IMR-90 (cell line): ENCODE results near the gene USP10. TPM values are rescaled to one million over a fixed set of nuclear protein-coding genes. Genes with fewer than 3 reads are reported as not detected.
A peak's percentile ranks its signal among the peaks of the same experiment; 100 is the strongest.

ENCODE experiments used
- ATAC-seq: fragments of 200-7000 bp; cut with Tn5 transposase; 2 replicates; pipeline ENCODE4 v1.9.1; 2020; ENCODE audit warnings: low read depth, mild to moderate bottlenecking, moderate library complexity
- BruUV-seq: library from RNA; stranded (reverse); fragments of 400-500 nt; replicated peaks from 2 replicates; lab custom pipeline; 2021; lab: Mats Ljungman, UMichigan
- CTCF ChIA-PET: fragments of 300-600 bp; formaldehyde crosslinking; extraction: SDS; loops from one replicate; lab custom pipeline; 2021; ENCODE audit warnings: antibody characterized with exemption; lab: Yijun Ruan, JAX
- POLR2A ChIA-PET: fragments of 300-600 bp; sonication (Branson Sonifier 250); formaldehyde crosslinking; loops from one replicate; lab custom pipeline; 2022; ENCODE audit warnings: antibody characterized with exemption; ENCODE audit not compliant: unreplicated experiment; lab: Charles Lee
- DNase-seq: peaks from one replicate; pipeline ENCODE4 v3.0.0; 2013
- H2AFZ ChIP-seq: replicated peaks from 2 replicates; pipeline ENCODE3; 2013; ENCODE audit warnings: low read length, mild to moderate bottlenecking; ENCODE audit not compliant: poor library complexity
- H2AK5ac ChIP-seq: 2 replicates; pipeline ENCODE4 v1.6.1; 2013; ENCODE audit warnings: low read depth, low read length, inconsistent platforms
- H2AK9ac ChIP-seq: replicated peaks from 2 replicates; pipeline ENCODE3; 2013; ENCODE audit warnings: mild to moderate bottlenecking, low read depth, low read length, moderate library complexity; ENCODE audit not compliant: poor library complexity
- H2BK120ac ChIP-seq: 2 replicates; pipeline ENCODE4 v1.6.1; 2013; ENCODE audit warnings: low read depth, low read length, inconsistent platforms
- H2BK15ac ChIP-seq: 3 replicates; pipeline ENCODE4 v1.6.1; 2013; ENCODE audit warnings: low read depth, low read length, inconsistent platforms
- H2BK20ac ChIP-seq: 2 replicates; pipeline ENCODE4 v1.6.1; 2013; ENCODE audit warnings: low read depth, mild to moderate bottlenecking, inconsistent platforms, low read length, moderate library complexity
- H2BK5ac ChIP-seq: 2 replicates; pipeline ENCODE4 v1.6.1; 2013; ENCODE audit warnings: mild to moderate bottlenecking, low read depth, low read length, inconsistent platforms; ENCODE audit not compliant: poor library complexity, severe bottlenecking
- H3K14ac ChIP-seq: replicated peaks from 2 replicates; pipeline ENCODE4 v1.6.1; 2013; ENCODE audit warnings: low read depth, low read length, inconsistent platforms
- H3K18ac ChIP-seq: 2 replicates; pipeline ENCODE4 v1.6.1; 2013; ENCODE audit warnings: low read depth, low read length, control low read depth
- H3K23ac ChIP-seq: 2 replicates; pipeline ENCODE4 v1.6.1; 2013; ENCODE audit warnings: low read depth, low read length, inconsistent platforms
- H3K27ac ChIP-seq: 2 replicates; pipeline ENCODE4 v1.5.1; 2013; ENCODE audit warnings: mild to moderate bottlenecking, control low read depth, low read length; ENCODE audit not compliant: insufficient read depth
- H3K27me3 ChIP-seq: 2 replicates; pipeline ENCODE4 v1.6.1; 2013; ENCODE audit warnings: low read length; ENCODE audit not compliant: control insufficient read depth, insufficient read depth
- H3K36me3 ChIP-seq: 2 replicates; pipeline ENCODE4 v1.6.1; 2013; ENCODE audit warnings: low read length, mixed read lengths; ENCODE audit not compliant: control insufficient read depth, insufficient read depth
- H3K4ac ChIP-seq: 2 replicates; pipeline ENCODE4 v1.6.1; 2013; ENCODE audit warnings: low read depth, low read length, inconsistent platforms
- H3K4me1 ChIP-seq: 2 replicates; pipeline ENCODE4 v1.6.1; 2013; ENCODE audit warnings: low read length, mixed read lengths; ENCODE audit not compliant: control insufficient read depth, insufficient read depth
- H3K4me2 ChIP-seq: 2 replicates; pipeline ENCODE4 v1.6.1; 2013; ENCODE audit warnings: low read depth, mild to moderate bottlenecking, control low read depth, low read length, moderate library complexity
- H3K4me3 ChIP-seq: 2 replicates; pipeline ENCODE4 v1.5.1; 2013; ENCODE audit warnings: low read depth, mild to moderate bottlenecking, control low read depth, low read length, moderate library complexity; ENCODE audit not compliant: insufficient read depth
- H3K56ac ChIP-seq: 2 replicates; pipeline ENCODE4 v1.6.1; 2013; ENCODE audit warnings: low read length, inconsistent platforms; ENCODE audit not compliant: insufficient read depth; ENCODE audit errors: extremely low read depth
- H3K79me1 ChIP-seq, 2 experiments: 2 replicates each; pipeline ENCODE4 v1.6.1; 2013; ENCODE audit warnings: low read length in 2 of 2, inconsistent platforms in 1 of 2, low read depth in 1 of 2
- H3K9ac ChIP-seq: 2 replicates; pipeline ENCODE4 v1.6.1; 2013; ENCODE audit warnings: low read depth, low read length, control low read depth
- H3K9me1 ChIP-seq: 2 replicates; pipeline ENCODE4 v1.6.1; 2013; ENCODE audit warnings: low read length, inconsistent platforms; ENCODE audit not compliant: insufficient read depth
- H3K9me3 ChIP-seq: 2 replicates; pipeline ENCODE4 v1.6.1; 2013; ENCODE audit warnings: low read length; ENCODE audit not compliant: control insufficient read depth, insufficient read depth
- H4K20me1 ChIP-seq: 2 replicates; pipeline ENCODE4 v1.6.1; 2013; ENCODE audit warnings: low read length, inconsistent platforms; ENCODE audit not compliant: insufficient read depth
- H4K5ac ChIP-seq: 2 replicates; pipeline ENCODE4 v1.6.1; 2013; ENCODE audit warnings: mild to moderate bottlenecking, low read depth, low read length, control low read depth
- H4K8ac ChIP-seq, 2 experiments: 2 replicates each; pipeline ENCODE4 v1.6.1; 2013; ENCODE audit warnings: low read depth in 2 of 2, low read length in 2 of 2, control low read depth in 1 of 2, inconsistent platforms in 1 of 2
- H4K91ac ChIP-seq: 2 replicates; pipeline ENCODE4 v1.6.1; 2013; ENCODE audit warnings: low read depth, low read length, inconsistent platforms; ENCODE audit not compliant: insufficient read depth
- BHLHE40 ChIP-seq: fragments of 150-350 bp; IDR thresholded peaks from 2 replicates; pipeline ENCODE4 v1.6.1; 2016; ENCODE audit warnings: mild to moderate bottlenecking, low read depth, low read length
- CEBPB ChIP-seq: IDR thresholded peaks from 2 replicates; pipeline ENCODE4 v1.6.1; 2012; ENCODE audit warnings: low read depth, low read length, improper control_type of control experiment
- CHD1 ChIP-seq: IDR thresholded peaks from 2 replicates; pipeline ENCODE4 v1.6.1; 2012; ENCODE audit warnings: low read depth, low read length, improper control_type of control experiment
- CTCF ChIP-seq: conservative IDR thresholded peaks from 2 replicates; pipeline ENCODE4 v1.5.1; 2012; ENCODE audit warnings: mild to moderate bottlenecking, low read depth, low read length, improper control_type of control experiment
- ELK1 ChIP-seq: fragments of 150-350 bp; IDR thresholded peaks from 2 replicates; pipeline ENCODE4 v1.6.1; 2016; ENCODE audit warnings: low read depth, mild to moderate bottlenecking, low read length, moderate library complexity, borderline replicate concordance
- FOS ChIP-seq: fragments of 150-350 bp; IDR thresholded peaks from 2 replicates; pipeline ENCODE4 v1.6.1; 2016; ENCODE audit warnings: low read depth, low read length
- MAFK ChIP-seq: IDR thresholded peaks from 2 replicates; pipeline ENCODE4 v1.6.1; 2012; ENCODE audit warnings: low read depth, low read length, improper control_type of control experiment
- MAZ ChIP-seq: IDR thresholded peaks from 2 replicates; pipeline ENCODE4 v1.6.1; 2012; ENCODE audit warnings: low read depth, mild to moderate bottlenecking, low read length, improper control_type of control experiment, moderate library complexity, borderline replicate concordance
- MXI1 ChIP-seq: IDR thresholded peaks from 2 replicates; pipeline ENCODE4 v1.6.1; 2012; ENCODE audit warnings: low read depth, mild to moderate bottlenecking, low read length, moderate library complexity, borderline replicate concordance
- NFE2L2 ChIP-seq: fragments of 150-350 bp; IDR thresholded peaks from 2 replicates; pipeline ENCODE4 v1.6.1; 2016; ENCODE audit warnings: low read depth, mild to moderate bottlenecking, low read length
- POLR2A ChIP-seq: IDR thresholded peaks from 2 replicates; pipeline ENCODE4 v1.6.1; 2012; ENCODE audit warnings: mild to moderate bottlenecking, low read depth, low read length
- RAD21 ChIP-seq: IDR thresholded peaks from 2 replicates; pipeline ENCODE4 v1.6.1; 2012; ENCODE audit warnings: low read length, improper control_type of control experiment
- RCOR1 ChIP-seq: IDR thresholded peaks from 2 replicates; pipeline ENCODE4 v1.6.1; 2012; ENCODE audit warnings: mild to moderate bottlenecking, low read length, improper control_type of control experiment; ENCODE audit not compliant: insufficient replicate concordance
- RFX5 ChIP-seq: IDR thresholded peaks from 2 replicates; pipeline ENCODE4 v1.8.0; 2012; ENCODE audit warnings: low read depth, mild to moderate bottlenecking, low read length, moderate library complexity
- SMC3 ChIP-seq: fragments of 150-350 bp; IDR thresholded peaks from 2 replicates; pipeline ENCODE4 v1.6.1; 2016; ENCODE audit warnings: low read depth, mild to moderate bottlenecking, antibody characterized with exemption, low read length, moderate library complexity
- USF2 ChIP-seq: fragments of 150-350 bp; IDR thresholded peaks from 2 replicates; pipeline ENCODE4 v1.6.1; 2017; ENCODE audit warnings: mild to moderate bottlenecking, antibody characterized with exemption, low read length, low read depth
- WGBS, 2 experiments: methylation state at CpG; one replicate each; pipeline versions ENCODE4 v1.1.5 to v1.1.7; 2013; ENCODE audit warnings: missing lambda C conversion rate in 2 of 2; ENCODE audit not compliant: insufficient read length in 1 of 2; ENCODE audit errors: extremely low coverage in 2 of 2; 5-methylcytosine and 5-hydroxymethylcytosine counted together
- dilution Hi-C: fragments of 300-500 bp; cut with HindIII; formaldehyde crosslinking; loops from one replicate; pipeline ENCODE4 v1.14.3; 2018; ENCODE audit warnings: low sequenced_read_pairs; ENCODE audit not compliant: unreplicated experiment
- in situ Hi-C: fragments of 300-500 bp; cut with MboI; formaldehyde crosslinking; loops from 3 replicates; pipeline ENCODE4 v1.14.3; 2019; ENCODE audit warnings: low sequenced_read_pairs, inconsistent platforms, mixed read lengths
- intact Hi-C: fragments of 100-400 bp; cut with micrococcal nuclease; formaldehyde crosslinking; loops from 2 replicates; pipeline ENCODE4 v1.10.0; 2022
- polyA plus RNA-seq, 3 experiments: library from polyadenylated mRNA; depleted of rRNA; stranded (reverse); fragments of >200 nt; gene quantifications; 2 replicates each; pipeline ENCODE4 v1.2.3, GENCODE V29; 2012; ENCODE audit warnings: low replicate concordance in 1 of 3
- total RNA-seq: library from RNA; depleted of rRNA; stranded (reverse); fragments of >200 nt; gene quantifications from 2 replicates; pipeline ENCODE4 v1.2.3, GENCODE V29; 2012

Gene USP10
- total and polyA plus RNA-seq, 2 of the 4 experiments (the other 2 are of a cell fraction): 54.3 to 79.0 TPM

- peaks cover 8% of the 10 kb centered on the region for H3K4me1 ChIP-seq
- intact Hi-C loops: no loop called here
- H3K4me3 ChIP-seq: no peak overlapping the region
- ATAC-seq (no peak), DNase-seq (no peak)
- 0 out of 2 replicates have a peak, but pooled peaks cover 4% of the 10 kb centered on the region for H4K20me1 ChIP-seq
- H3K36me3 ChIP-seq: no peaks in the 10 kb centered on the region
- no peak overlapping the region for H3K27ac ChIP-seq
- H2AFZ ChIP-seq: no peak overlapping the region
- H2BK15ac ChIP-seq: peak overlapping the region; percentile 76; the same call in 1 of the 3 replicates
- dilution Hi-C loops: no loop called here
- H4K91ac ChIP-seq: no peak overlapping the region
- no peak overlapping the region for H4K8ac ChIP-seq
- no peak overlapping the region for H3K23ac ChIP-seq
- H2BK20ac ChIP-seq: no peak overlapping the region
- H3K79me1 ChIP-seq: 0 out of 4 replicates have a peak, but pooled peaks cover 0 to 8% of the 10 kb centered on the region in 2 experiments
- no peak for TF ChIP-seq CTCF
- TF ChIP-seq POLR2A: no peak
- no peak for TF ChIP-seq RCOR1
- TF ChIP-seq CHD1: no peak
- TF ChIP-seq MXI1: no peak
- no peak for TF ChIP-seq MAZ
- no peak for TF ChIP-seq CEBPB
- TF ChIP-seq BHLHE40: no peak
- no peak for TF ChIP-seq USF2
- no peak for TF ChIP-seq NFE2L2
- TF ChIP-seq MAFK: no peak
- no peak for TF ChIP-seq ELK1
- no peak for TF ChIP-seq RAD21
- TF ChIP-seq RFX5: no peak
- no peak for TF ChIP-seq SMC3
- TF ChIP-seq FOS: no peak
- H3K14ac ChIP-seq: no peak overlapping the region; the same call in 1 of the 2 replicates
- BruUV-seq: no TSS peak
- no peak overlapping the region for H3K56ac ChIP-seq
- CTCF ChIA-PET: no interaction called here
- in situ Hi-C loops: no loop called here
- no peak overlapping the region for H2BK120ac ChIP-seq
- H3K9me1 ChIP-seq: peaks cover 12% of the 10 kb centered on the region
- no peak overlapping the region for H4K5ac ChIP-seq
- H3K4me2 ChIP-seq: no peak overlapping the region
- peak overlapping the region; percentile 54 for H3K4ac ChIP-seq
- no peak overlapping the region for H3K9ac ChIP-seq
- 0 out of 2 replicates have a peak, but pooled peaks cover 3% of the 10 kb centered on the region for H3K9me3 ChIP-seq
- no peak overlapping the region for H2AK9ac ChIP-seq
- no peak overlapping the region for H2BK5ac ChIP-seq
- H2AK5ac ChIP-seq: peak overlapping the region; percentile 45; the same call in 1 of the 2 replicates
- POLR2A ChIA-PET: no interaction called here
- 67% methylated on average over 1 of the region's 9 CpGs; no CpG with 5 or more reads in 1 of the 2 experiments for WGBS, 2 experiments
- no peaks in the 10 kb centered on the region for H3K27me3 ChIP-seq
- no peak overlapping the region for H3K18ac ChIP-seq
These were observed 103.3 kb downstream of the USP10 start for GRCh38 chr16:84803146-84803545.
